CD4-positive, alpha-beta T cell treated with Interleukin-6 at 100 ng/mL for 8 hours (primary cell): Measurements from ENCODE around the gene SHISA2.

ENCODE experiments used
- DNase-seq: peaks from one replicate; pipeline ENCODE4 v3.0.0-alpha.2; 2020; ENCODE audit warnings: mixed read lengths, low spot score

The SHISA2 gene

GRCh38 chr13:26017196-26017921 is 34.5 kb downstream of the SHISA2 start:
- no peak for DNase-seq

GRCh38 chr13:26016189-26016588 is 35.6 kb downstream of the SHISA2 start:
- DNase-seq, result no peak

GRCh38 chr13:26015271-26016125 is 36.3 kb downstream of the SHISA2 start:
- DNase-seq, result no peak

- DNase-seq, result no peak
Observed at GRCh38 chr13:26012995-26013394, 38.8 kb downstream of the SHISA2 start.

GRCh38 chr13:26011996-26012821 is 39.6 kb downstream of the SHISA2 start:
- peak; percentile 54 for DNase-seq

- no peak for DNase-seq
Observed at GRCh38 chr13:26011208-26011573, 40.6 kb downstream of the SHISA2 start.

- DNase-seq, result no peak
Observed at GRCh38 chr13:26010487-26011207, 41.2 kb downstream of the SHISA2 start.

- no peak for DNase-seq
Observed at GRCh38 chr13:26007261-26008125, 44.3 kb downstream of the SHISA2 start.
